ENCODE data around the gene DOCK10. TPM values are rescaled to one million over a fixed set of nuclear protein-coding genes. Genes with fewer than 3 reads are reported as not detected.
"Not testable (repeated sequence)": the region's sequence is repeated elsewhere in the genome, so short reads cannot be mapped to it uniquely, and the experiment has no call there.

The DOCK10 gene
- total and polyA plus RNA-seq, 11 donors = 0.31 to 28.6 (median 2.0) TPM

DNA sequence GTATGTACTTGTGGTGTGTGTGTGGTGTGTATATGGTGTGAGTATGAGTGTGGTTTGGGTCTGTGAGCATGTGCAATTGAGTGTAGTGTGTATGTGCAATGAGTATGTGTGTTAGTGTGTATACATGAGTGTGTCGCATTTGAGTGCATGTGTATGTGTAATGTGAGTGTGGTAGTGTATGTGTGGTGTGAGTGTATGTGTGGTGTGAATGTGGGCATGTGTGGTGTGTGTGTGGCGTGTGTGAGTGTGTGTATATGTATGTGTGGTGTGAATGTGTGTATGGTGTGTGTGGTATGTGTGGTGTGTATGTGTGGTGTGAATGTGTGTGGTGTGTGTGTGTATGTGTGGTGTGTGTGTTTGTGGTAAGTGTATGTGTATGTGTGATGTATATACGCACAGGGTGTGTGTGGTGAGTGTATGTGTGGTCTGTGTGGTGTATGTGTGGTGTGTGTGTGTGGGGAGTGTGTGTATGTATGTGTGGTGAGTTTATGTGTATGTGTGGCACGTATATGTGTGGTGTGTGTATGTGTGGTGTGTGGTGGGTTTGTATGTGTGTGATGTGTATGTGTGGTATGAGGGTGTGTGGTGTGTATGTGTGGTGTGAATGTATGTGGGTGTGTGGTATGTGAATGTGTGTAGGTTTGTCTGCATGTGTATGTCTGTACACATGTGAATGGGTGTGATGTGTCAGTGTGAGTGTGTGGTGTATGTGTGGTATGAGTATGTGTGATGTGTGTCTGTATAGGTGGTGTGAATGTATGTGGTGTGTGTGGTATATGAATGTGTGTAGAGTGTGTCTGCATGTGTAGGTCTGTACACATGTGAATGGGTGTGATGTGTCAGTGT lies 123.4 kb downstream of the DOCK10 start:
- TF ChIP-seq, protein P1, sequence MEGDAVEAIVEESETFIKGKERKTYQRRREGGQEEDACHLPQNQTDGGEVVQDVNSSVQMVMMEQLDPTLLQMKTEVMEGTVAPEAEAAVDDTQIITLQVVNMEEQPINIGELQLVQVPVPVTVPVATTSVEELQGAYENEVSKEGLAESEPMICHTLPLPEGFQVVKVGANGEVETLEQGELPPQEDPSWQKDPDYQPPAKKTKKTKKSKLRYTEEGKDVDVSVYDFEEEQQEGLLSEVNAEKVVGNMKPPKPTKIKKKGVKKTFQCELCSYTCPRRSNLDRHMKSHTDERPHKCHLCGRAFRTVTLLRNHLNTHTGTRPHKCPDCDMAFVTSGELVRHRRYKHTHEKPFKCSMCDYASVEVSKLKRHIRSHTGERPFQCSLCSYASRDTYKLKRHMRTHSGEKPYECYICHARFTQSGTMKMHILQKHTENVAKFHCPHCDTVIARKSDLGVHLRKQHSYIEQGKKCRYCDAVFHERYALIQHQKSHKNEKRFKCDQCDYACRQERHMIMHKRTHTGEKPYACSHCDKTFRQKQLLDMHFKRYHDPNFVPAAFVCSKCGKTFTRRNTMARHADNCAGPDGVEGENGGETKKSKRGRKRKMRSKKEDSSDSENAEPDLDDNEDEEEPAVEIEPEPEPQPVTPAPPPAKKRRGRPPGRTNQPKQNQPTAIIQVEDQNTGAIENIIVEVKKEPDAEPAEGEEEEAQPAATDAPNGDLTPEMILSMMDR (IDR thresholded peaks at IDR 0.05) = no peak
- no peak for TF ChIP-seq POLR2A (IDR thresholded peaks at IDR 0.05)
- ATAC-seq = peak in 1 of 4 donors; percentile 33
- Histone ChIP-seq H3K4me3 (no peak overlapping the region), H3K4me1 (peaks cover 0 to 36% (median 0%) of the 10 kb centered on the region in 12 donors), H3K27me3 (no peaks in the 10 kb centered on the region), H3K27ac (no peak overlapping the region), H3K36me3 (peaks cover 0 to 20% (median 0%) of the 10 kb centered on the region in 9 donors), H3K9me3 (no peaks in the 10 kb centered on the region)
- WGBS, 4 donors = 92 to 95% (median 94%) methylated on average over 4 of the region's 4 CpGs
- intact Hi-C loops (cut with DNase I) = no loop called here
- no peak for DNase-seq

DNA sequence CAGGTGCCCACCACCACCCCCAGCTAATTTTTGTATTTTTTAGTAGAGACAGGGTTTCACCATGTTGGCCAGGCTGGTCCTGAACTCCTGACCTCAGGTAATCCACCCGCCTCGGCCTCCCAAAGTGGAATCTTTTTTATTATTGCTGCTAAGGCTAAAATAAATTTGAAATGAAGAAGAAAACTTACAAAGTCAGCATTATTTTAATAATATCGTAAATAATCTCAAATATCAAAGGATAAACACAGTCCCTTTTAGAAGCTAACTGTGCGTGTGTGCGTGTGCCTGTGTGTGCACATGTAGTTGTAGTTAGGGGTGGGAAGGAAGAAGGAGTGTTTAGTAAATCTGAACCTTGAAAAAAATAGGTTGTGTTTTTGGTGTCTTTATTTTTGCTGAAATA lies 125.0 kb downstream of the DOCK10 start:
- H3K36me3 ChIP-seq = peaks cover 0 to 20% (median 0%) of the 10 kb centered on the region in 9 donors
- 94 to 98% (median 95%) methylated on average over 5 of the region's 5 CpGs for WGBS, 4 donors
- H3K4me1 ChIP-seq = peaks cover 0 to 20% (median 0%) of the 10 kb centered on the region in 12 donors
- H3K27me3 ChIP-seq; DNase-seq; H3K27ac ChIP-seq; H3K4me3 ChIP-seq; H3K9me3 ChIP-seq; intact Hi-C loops (cut with DNase I); ATAC-seq: not testable (repeated sequence)

DNA sequence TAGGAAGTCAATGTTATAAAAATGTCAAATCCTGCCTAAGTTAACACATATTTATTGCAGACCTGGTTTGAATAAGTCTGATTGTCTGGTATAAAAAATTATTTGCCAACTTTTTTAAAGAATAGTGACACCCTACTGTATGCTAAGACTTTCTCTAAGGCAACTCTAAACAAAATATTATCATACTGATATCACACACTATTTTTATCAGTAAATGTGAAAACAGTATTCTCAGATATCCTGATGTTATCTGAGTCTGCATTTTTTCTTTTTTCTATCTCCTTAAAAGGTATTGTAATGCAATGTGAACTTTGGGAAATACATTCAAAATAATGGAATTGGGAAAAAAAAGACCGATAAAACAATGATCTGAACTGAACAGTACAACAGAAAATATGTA lies 127.1 kb downstream of the DOCK10 start:
- no peak overlapping the region for H3K4me3 ChIP-seq
- no peak for ATAC-seq
- peaks cover 0 to 12% (median under 1%) of the 10 kb centered on the region in 12 donors for H3K4me1 ChIP-seq
- intact Hi-C loops (cut with DNase I) = no loop called here
- no peak overlapping the region for H3K27ac ChIP-seq
- no peaks in the 10 kb centered on the region for H3K27me3 ChIP-seq
- no peaks in the 10 kb centered on the region for H3K9me3 ChIP-seq
- 78 to 85% (median 80%) methylated on average over 1 of the region's 1 CpG for WGBS, 4 donors
- TF ChIP-seq, protein P1 (IDR thresholded peaks at IDR 0.05) = no peak
- TF ChIP-seq POLR2A (IDR thresholded peaks at IDR 0.05) = no peak
- no peak for DNase-seq
- peaks cover 0 to 20% (median 0%) of the 10 kb centered on the region in 9 donors for H3K36me3 ChIP-seq

DNA sequence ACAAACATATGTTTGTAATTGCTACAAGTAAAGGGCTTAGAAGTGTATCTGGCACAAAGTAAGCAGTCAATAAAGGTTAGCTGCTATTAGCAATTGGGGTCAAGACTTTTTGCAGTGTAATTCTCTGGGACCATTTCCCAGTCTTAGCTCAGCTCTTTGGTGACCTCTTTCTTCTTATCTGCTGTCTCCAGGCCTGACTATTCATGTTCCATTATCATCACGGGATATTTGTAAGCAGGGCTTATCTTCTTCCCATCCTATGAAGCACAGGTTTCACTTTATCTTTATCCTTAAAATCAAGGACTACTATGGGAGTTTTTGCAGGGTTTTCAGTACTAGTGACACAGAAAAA lies 131.7 kb downstream of the DOCK10 start:
- intact Hi-C loops (cut with DNase I) = no loop called here
- Histone ChIP-seq H3K4me3 (no peak overlapping the region), H3K27me3 (no peaks in the 10 kb centered on the region), H3K27ac (peak overlapping the region in 2 of 12 donors; percentile 6 to 22), H3K9me3 (no peaks in the 10 kb centered on the region), H3K36me3 (peaks cover 0 to 11% (median 0%) of the 10 kb centered on the region in 9 donors), H3K4me1 (peaks cover 0 to 19% (median 2%) of the 10 kb centered on the region in 12 donors)
- no peak for DNase-seq
- WGBS, 4 donors = 5 to 13% (median 10%) methylated on average over 1 of the region's 1 CpG
- no peak for TF ChIP-seq POLR2A (IDR thresholded peaks at IDR 0.05)
- TF ChIP-seq, protein P1 (IDR thresholded peaks at IDR 0.05) = no peak
- ATAC-seq = peak in 3 of 4 donors; percentile 56 to 77 (median 60)

Data from heart left ventricle (tissue), 16 donors.